ENCODE measurements around the gene CDC25B. TPM values are rescaled to one million over a fixed set of nuclear protein-coding genes. Genes with fewer than 3 reads are reported as not detected.

The CDC25B gene
- total and polyA plus RNA-seq, 2 donors (not counting 3 experiments of a cell fraction or from before 2014, with no cell fraction given): 46.7 to 76.5 TPM

DNA sequence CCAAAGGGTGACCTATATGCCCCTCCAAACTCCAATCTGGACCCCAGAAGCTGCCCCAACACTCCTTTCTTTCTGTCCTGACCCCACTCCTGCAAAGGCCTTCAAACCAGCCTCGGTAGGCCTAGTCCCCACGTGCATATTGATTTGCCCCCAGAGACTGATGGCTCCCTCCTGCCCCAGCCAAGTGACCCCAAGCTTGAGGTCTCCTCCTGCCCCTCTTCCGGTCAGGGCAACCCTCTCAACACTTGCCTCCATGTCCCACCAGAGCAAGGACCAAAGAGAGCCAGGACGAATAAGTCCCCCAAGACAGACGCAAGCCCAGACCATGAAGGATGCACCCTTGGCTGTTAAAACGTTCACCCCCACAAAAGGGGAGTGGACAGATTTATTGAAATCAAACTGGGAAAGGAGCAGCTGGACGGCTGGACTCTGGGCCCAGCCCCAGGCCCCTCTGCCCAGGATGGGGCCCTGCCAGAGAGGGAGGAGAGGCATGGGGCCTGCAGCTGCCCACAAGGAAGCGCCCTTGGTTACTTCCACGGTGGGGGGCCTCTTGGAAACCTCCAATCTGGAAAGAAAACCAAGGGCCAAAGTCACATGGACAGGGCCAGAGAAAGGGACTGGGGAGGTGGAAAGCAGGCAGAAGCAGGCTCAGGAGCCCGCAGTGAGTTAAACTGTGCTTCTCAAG, 12.5 kb upstream of the CDC25B start:
- BruUV-seq (replicated peaks): no TSS peak
- ChIA-PET POLR2A (no interaction called here), CTCF (interaction anchor here (7.6 kb wide), 1 partner anchor 35 kb away, joined by 214 read pairs; the partner anchor contains the start of gene AP5S1)
- H4K20me1 ChIP-seq (replicated peaks; ENCODE audit: control insufficient read depth, extremely low read depth, insufficient read depth, low read length): no peaks in the 10 kb centered on the region
- peaks cover 0 to 5% of the 10 kb centered on the region in 2 experiments for H3K36me3 ChIP-seq (ENCODE audit: control insufficient read depth in 2 of 2, extremely low read depth in 1 of 2, insufficient read depth in 2 of 2, low read length in 2 of 2)
- dilution Hi-C loops (cut with MboI; ENCODE audit: extremely low pct_ligation_motif_present, low sequenced_read_pairs): no loop called here
- no peaks in the 10 kb centered on the region for H3K9me1 ChIP-seq (replicated peaks; ENCODE audit: control insufficient read depth, extremely low read depth, insufficient read depth, low read length)
- no peaks in the 10 kb centered on the region for H3K9me3 ChIP-seq (replicated peaks; ENCODE audit: control insufficient read depth, insufficient read depth, low read length)
- DNase-seq (ENCODE audit: low read depth, low spot score) (no peak), FAIRE-seq (no peak)
- intact Hi-C loops (cut with micrococcal nuclease): no loop called here
- no peak overlapping the region for H2AFZ ChIP-seq (ENCODE audit: low read depth, low read length)
- H3K27ac ChIP-seq (ENCODE audit: insufficient read depth, low read depth, low read length): no peak overlapping the region
- H3K9ac ChIP-seq (replicated peaks; ENCODE audit: extremely low read depth, insufficient read depth, low read length): no peak overlapping the region
- TF ChIP-seq FOS (IDR thresholded peaks at IDR 0.05; ENCODE audit: borderline replicate concordance, insufficient read depth, low read length) (no peak), MYC (IDR thresholded peaks at IDR 0.05; ENCODE audit: low read depth, low read length) (no peak), POLR2AphosphoS5 (IDR thresholded peaks at IDR 0.05; ENCODE audit: insufficient read depth, low read depth, low read length) (no peak), MAX (IDR thresholded peaks at IDR 0.05; ENCODE audit: insufficient read depth, insufficient read length) (no peak), GATA2 (IDR thresholded peaks at IDR 0.05; ENCODE audit: insufficient read depth, insufficient read length, low read depth, low read length) (no peak), POLR2A (IDR thresholded peaks at IDR 0.05; ENCODE audit: low read depth, low read length) (no peak), JUN (IDR thresholded peaks at IDR 0.05; ENCODE audit: borderline replicate concordance, insufficient read depth, insufficient read length, low read depth) (no peak), EZH2 (IDR thresholded peaks at IDR 0.05; ENCODE audit: borderline replicate concordance, low read depth, low read length, severe bottlenecking) (no peak)
- TF ChIP-seq, protein P1, sequence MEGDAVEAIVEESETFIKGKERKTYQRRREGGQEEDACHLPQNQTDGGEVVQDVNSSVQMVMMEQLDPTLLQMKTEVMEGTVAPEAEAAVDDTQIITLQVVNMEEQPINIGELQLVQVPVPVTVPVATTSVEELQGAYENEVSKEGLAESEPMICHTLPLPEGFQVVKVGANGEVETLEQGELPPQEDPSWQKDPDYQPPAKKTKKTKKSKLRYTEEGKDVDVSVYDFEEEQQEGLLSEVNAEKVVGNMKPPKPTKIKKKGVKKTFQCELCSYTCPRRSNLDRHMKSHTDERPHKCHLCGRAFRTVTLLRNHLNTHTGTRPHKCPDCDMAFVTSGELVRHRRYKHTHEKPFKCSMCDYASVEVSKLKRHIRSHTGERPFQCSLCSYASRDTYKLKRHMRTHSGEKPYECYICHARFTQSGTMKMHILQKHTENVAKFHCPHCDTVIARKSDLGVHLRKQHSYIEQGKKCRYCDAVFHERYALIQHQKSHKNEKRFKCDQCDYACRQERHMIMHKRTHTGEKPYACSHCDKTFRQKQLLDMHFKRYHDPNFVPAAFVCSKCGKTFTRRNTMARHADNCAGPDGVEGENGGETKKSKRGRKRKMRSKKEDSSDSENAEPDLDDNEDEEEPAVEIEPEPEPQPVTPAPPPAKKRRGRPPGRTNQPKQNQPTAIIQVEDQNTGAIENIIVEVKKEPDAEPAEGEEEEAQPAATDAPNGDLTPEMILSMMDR (IDR thresholded peaks at IDR 0.05; ENCODE audit: extremely low read depth in 1 of 2, insufficient read depth in 1 of 2, low read depth in 1 of 2, low read length in 2 of 2): no peak
- no peak overlapping the region for H3K4me2 ChIP-seq (ENCODE audit: insufficient read depth, low read length)
- H3K4me3 ChIP-seq (replicated peaks in 1 of 3; ENCODE audit: insufficient read depth in 1 of 3, low read depth in 1 of 3, low read length in 3 of 3): no peak overlapping the region
- H3K4me1 ChIP-seq (ENCODE audit: control insufficient read depth, extremely low read depth, insufficient read depth, low read length): peaks cover 22% of the 10 kb centered on the region
- peaks cover 31% of the 10 kb centered on the region for H3K79me2 ChIP-seq (ENCODE audit: control insufficient read depth, insufficient read depth, low read length)
- H3K27me3 ChIP-seq (ENCODE audit: control insufficient read depth in 2 of 2, insufficient read depth in 2 of 2, low read length in 2 of 2): peaks cover 5 to 12% of the 10 kb centered on the region in 2 experiments
